Measurements from ENCODE around the gene ETV6.

The ETV6 gene

DNA sequence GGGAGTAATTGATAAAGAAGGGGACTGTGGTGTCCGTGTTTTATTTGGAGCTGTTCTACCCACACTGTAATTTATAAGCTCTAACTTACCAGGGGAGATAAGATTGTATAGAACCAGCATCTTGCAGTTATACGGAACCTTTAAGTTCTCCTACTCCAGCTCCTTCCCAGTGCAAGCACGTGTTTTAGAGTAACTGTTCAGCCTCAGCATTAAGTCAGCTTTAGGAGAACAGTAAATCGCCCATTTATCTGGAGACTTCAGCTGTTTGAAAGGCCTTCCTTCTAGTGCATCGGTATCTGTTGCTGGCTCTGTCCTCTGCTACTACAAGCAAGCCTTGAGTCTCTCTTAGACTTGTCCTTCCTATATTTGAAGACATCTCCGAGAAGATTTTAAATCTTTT lies 95.6 kb downstream of the ETV6 start:
- no peak for DNase-seq

DNA sequence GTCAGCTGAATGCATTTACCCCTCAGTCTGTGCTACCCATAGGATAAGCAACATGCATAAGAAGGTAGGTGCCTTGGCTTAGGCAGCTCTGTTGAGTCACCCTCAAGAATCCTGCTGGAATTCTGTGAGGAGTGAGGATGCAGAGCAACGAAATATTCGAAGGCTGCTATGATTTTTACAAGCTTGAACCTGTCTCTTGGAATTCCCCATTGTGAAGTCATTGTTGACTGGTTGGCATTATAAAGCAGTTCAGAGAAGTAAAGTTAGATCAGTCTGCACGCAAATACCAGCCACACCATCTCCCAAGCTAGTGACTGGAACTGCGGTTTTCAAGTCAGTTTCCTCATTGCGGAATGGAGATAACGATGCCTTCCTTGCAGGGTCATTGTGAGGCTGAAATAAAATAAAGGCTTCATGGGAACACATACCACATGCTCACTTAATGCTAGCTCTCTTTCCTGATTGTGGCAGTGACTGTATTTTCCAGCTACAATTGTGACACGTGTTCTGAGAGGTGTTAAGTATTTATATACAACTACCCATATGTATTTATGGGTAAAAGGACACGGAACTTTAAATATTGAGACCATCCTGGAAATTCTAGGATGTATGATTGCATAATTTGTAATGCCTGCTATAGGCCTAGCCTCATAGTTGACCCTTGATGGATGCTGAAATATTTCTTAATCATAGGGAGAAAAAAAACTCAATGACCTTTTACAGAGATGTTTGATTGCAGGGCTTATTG lies 96.7 kb downstream of the ETV6 start:
- DNase-seq, result no peak

DNA sequence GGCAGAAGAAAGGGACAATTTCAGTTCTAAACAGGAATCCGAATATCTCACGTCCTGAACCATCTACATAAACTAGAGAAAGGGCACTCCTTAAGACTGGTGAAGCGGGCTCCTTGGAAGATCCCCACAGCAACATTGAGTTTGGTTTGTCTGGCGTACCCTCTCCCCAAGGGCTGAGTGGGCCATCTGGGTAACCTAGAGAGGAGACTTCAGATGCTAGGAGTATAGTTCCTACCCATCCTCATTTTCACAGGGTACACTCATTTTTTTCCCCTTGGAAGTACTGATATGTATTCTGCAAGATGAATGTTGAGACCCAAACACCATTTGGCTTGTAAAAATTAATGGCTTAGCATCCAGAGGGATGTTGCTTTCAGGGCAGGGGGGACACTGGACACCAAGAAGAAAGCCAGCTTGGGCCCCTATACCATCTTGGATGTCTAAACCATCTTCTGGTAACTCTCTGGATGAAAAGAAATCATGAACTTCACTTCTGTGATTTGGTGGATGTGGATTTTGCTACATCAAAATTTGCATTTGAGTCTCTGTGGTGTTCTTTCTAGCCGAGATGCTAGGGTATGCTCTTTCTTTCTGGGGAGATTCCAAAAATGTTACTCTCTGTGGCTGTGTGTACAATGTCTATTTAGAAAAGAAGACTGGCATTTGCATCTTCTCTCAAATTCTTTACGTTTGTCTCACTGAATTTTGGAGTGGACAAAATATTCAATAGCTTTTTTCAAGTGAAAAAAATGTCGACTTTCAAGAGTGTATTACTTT lies 97.7 kb downstream of the ETV6 start:
- DNase-seq, result no peak

DNA sequence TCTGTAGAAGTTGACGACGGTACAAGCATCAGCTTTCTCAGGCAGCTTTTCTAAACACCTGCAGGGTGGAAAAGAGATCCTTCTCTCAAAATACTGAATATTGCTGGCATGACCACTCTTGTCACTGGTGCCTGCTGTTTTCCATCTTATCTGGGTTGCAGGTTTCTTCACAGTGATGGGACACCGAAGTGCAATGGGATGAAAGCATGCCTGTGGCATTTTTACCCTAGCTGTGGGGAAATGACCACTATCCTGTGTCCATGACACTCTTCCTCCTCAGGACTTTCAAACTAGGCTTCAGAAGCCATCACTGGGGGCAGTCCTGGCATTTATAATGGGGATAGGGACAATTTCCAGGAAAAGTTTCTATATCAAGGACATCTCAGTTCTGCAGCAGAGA lies 98.5 kb downstream of the ETV6 start:
- DNase-seq, result no peak

DNA sequence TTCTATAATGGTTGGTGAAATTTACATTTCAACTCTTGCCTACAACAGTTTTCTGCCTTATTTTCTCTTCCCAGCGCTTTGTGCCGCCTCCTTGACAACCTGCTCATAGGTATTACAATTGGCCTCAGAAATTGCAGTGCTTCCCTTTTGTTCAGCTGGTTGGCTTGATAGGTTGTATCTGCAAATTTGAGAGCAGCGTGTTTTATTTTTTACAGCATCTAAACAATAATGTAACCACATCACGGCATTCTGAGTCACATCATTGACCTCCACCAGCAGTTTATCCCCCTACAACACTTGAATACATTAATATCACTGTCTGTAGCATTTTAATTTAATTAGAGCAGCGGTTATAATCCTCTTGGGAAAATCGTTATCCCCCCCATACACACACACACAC lies 99.4 kb downstream of the ETV6 start:
- no peak for DNase-seq

DNA sequence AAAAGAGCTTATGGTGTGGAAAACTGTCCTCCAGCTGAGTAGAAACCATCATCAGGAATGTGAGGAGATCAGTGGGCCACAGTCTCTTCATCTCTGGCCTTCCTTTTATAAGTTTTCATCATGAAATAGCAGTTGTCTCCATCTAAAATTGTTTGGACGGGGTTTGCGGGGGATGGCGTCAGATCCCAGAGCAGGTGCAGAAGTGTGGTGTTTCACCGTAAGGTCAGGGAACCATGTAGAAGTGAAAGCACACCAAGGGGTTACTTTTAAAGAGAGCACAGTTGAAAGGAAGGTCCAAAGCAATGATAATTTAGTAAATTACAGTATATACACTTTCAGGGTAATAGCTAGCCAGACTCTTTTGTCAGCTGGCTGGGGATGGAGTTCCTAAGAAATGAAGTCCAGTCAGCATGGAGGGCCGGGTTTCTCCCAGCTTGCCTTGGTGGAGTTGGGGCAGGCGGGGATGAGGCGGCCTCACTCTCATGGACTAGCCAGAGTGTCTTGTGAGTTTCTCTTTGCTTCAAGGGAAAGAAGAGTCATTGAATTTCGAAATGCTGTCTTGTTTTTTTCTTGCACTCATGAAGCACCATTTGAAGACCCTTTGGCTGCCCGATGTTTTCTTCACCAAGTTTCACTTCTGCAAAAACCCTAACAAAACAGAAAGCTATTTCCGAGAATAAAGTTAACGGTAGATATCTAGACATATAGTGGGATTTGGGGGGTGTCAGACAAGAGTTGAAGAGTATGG lies 100.6 kb downstream of the ETV6 start:
- DNase-seq, result no peak

GRCh38 chr12:11752403-11753149 lies 103.1 kb downstream of the ETV6 start:
- DNase-seq, result no peak

GRCh38 chr12:11753150-11753499 lies 103.7 kb downstream of the ETV6 start:
- no peak for DNase-seq

DNA sequence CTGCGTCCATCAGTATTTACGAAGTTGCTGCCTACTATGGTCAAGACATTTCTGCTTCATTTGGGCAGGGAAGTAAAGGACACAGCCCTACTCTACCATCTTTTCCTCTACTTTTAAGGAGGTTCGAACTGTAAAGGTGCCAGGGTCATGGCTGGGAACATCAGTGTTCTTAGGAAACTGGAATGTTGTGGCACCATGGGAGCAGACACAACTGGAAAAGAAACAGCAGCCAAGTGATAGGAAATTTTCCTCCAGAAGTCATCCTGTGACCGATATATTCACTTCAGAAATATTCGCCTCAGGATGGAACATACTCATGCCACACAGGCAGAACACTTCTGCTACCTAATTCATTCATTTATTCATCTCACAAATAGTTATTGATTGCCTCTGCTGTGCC lies 104.4 kb downstream of the ETV6 start:
- no peak for DNase-seq

- no peak for DNase-seq
Measured at GRCh38 chr12:11754256-11754655, 104.8 kb downstream of the ETV6 start.

- no peak for DNase-seq
Measured at GRCh38 chr12:11755302-11755930, 105.9 kb downstream of the ETV6 start.

DNA sequence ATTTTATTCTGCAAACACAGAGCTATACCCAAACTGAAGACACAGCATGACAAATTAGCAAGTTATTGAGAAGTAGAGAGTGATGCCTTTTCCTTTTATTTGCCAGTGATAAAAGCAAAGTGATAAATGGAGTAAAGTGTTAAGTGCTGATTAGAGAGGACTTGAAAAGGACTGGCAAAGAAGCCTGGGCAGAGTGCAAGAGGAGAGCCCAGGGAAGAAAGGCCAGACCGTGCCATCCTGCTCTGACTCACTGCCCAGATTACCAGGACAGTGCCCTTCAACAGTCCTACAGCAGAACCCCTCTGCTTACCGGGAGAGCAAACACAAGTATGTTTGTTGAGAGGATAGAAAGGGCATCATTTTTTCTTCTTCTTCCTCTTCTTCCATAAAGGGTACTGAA lies 106.5 kb downstream of the ETV6 start:
- no peak for DNase-seq

DNA sequence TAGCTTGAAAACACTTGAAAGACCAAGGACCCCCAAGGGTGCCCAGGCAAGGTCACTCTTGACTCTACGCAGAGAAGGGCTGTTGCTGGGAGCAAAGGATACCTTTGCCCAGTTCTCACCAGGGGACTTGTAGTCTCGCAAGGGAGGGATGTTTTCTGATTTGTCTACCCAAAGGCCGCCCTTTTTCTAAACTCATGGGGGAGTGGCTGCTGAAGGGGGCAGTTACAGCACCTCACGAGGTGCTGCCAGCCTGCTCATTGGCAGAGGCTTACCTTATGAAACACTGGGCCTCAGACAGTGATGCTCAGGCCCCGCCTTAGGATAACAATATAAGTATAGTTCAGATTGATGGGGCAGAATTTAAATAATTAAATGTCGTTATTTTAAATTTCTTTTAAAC lies 107.0 kb downstream of the ETV6 start:
- no peak for DNase-seq

DNA sequence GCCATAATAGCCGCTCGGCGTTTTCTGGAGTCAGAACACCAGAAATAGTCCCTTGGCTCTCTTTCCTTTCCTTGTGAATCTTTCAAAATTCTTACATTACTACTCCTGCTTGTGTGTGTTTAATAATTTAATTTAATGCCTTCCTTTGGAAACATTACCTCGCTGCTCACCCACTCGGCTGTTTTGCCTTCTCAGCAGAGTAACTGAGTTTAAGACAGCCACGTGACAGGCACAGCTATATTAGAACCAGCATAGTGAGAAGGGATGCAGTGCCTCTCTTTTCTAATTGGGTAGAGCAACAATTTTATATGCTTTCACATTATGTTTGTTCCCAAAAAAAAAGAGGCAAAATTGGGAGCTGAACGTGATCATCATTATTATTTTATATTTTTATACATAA lies 107.6 kb downstream of the ETV6 start:
- DNase-seq, result no peak

- no peak for DNase-seq
Measured at GRCh38 chr12:11757531-11757930, 108.1 kb downstream of the ETV6 start.

DNA sequence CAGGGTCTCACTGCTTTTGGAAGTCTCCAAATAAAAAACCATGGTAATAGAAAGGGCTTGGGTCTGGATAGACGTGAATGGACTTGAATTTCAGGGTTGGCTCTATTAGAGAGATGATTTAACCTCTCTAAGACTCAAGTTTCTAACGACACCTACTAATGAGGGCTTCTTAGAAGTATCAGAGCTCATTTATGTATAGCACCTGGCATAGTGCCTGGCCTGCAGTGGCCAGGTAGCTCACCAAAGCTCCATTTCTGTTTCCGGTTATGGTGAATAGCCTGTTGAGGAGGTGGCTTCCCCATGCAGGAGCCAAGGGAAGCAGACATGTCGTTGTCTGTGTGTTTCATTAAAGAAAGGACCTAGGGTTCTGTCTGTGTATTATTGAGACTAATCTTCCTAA lies 108.6 kb downstream of the ETV6 start:
- no peak for DNase-seq

DNA sequence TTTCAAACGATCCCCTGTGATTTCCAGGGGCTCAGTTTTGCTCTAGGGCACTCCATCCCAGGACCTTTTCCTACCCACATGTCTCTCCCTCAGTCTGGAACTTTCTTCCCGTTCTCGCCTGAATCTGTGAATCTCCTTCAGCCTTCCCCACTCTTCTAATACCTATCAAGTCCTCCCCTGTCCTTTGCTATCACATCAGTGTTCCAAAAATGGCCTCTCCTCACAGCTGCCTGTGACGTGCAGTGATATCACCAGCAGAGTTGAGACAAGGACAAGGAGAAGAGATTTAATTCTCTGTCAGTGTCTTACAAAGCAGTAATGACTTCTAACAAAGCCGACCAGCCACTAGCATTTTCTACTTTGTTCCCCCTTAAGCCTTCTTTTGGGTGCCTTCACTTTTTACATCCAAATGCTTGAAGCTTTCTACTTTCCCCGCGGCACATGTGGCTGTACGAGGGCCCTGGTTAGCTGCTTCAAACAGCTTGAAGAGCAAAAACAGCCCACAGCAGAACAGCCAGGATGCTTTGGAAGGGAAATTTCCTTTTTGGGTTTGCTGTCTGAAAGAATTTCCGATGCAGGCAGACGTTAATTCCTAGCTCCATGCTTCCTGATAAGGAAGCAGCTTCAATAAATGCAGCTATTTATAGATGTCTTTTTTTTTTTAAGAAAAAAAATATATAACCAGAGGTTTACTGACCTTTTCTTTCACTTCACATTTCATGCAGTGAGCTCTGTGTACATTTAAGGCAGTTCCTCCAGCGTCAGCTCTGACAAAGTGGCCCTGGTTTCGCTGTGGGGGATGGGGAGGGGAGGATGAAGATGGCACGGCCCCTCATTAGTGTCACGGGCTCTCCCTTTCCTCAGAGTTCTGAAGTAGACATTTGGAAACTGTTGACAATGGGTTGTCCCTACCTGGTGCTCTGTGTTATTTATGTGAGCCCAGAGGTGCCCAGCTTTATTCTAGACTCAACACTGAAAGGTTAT lies 109.3 kb downstream of the ETV6 start:
- DNase-seq, result no peak

- no peak for DNase-seq
Measured at GRCh38 chr12:11759494-11759878, 110.0 kb downstream of the ETV6 start.

DNA sequence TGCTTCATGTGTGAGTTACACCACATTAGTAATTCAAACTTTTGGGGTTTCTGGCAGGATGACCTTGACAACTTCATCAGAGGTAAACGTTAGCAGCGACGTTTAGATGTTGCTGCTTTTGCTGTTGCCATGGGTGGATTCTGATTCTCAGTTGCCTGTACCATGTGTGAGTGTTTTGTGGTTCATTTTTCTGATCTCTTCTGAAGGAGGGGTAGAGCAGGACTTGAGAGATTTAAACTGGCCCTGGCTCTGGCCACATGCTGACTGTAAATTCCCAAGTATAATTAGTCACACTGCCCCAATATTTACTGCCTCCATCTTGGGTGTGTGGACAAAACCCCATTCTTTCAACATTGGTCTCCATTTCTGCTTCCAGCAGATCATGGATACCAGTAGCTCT lies 110.4 kb downstream of the ETV6 start:
- no peak for DNase-seq

GRCh38 chr12:11761869-11762567 lies 112.5 kb downstream of the ETV6 start:
- no peak for DNase-seq

Measured in right hindlimb (tissue), 1 donor.